HG02981 (cell line): ENCODE results near the gene XKR3.
"Not testable (repeated sequence)": the region's sequence is repeated elsewhere in the genome, so short reads cannot be mapped to it uniquely, and the experiment has no call there.

ENCODE experiments used
- ATAC-seq: cut with Tn5 transposase; IDR thresholded peaks from one replicate; pipeline ENCODE4 v1.9.1; 2021; ENCODE audit warnings: mild to moderate bottlenecking, moderate library complexity; ENCODE audit not compliant: unreplicated experiment

The XKR3 gene

GRCh38 chr22:16824716-16825687 lies at the start of gene XKR3:
TSS of gene XKR3 (minus strand) at chr22:16825411. CDS start at chr22:16808073, 17,338 bp downstream.
- peak; percentile 54 for ATAC-seq

- not testable (repeated sequence) for ATAC-seq
These were observed 44.4 kb upstream of the XKR3 start for GRCh38 chr22:16869640-16870039.

GRCh38 chr22:16866167-16866566 lies 41.0 kb upstream of the XKR3 start:
- no peak for ATAC-seq

- not testable (repeated sequence) for ATAC-seq
These were observed 31.6 kb upstream of the XKR3 start for GRCh38 chr22:16856851-16857250.

DNA sequence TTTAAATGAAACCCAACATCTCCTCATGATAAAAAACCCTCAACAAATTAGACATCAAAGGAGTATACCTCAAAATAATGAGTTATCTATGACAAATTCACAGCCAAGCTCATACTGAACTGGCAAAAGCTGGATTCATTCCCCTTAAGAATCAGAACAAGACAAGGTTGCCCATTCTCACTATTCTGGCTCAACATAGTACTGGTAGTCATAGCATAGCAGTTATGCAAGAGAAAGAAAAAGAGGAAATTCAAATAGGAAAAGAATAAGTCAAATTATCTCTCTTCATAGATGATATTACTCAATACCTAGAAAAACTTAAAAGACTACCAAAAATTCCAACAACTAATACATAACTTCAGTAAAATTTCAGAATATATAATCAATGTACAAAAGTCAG lies 29.4 kb upstream of the XKR3 start:
- ATAC-seq: no peak

- not testable (repeated sequence) for ATAC-seq
These were observed 26.2 kb upstream of the XKR3 start for GRCh38 chr22:16851268-16851996.

DNA sequence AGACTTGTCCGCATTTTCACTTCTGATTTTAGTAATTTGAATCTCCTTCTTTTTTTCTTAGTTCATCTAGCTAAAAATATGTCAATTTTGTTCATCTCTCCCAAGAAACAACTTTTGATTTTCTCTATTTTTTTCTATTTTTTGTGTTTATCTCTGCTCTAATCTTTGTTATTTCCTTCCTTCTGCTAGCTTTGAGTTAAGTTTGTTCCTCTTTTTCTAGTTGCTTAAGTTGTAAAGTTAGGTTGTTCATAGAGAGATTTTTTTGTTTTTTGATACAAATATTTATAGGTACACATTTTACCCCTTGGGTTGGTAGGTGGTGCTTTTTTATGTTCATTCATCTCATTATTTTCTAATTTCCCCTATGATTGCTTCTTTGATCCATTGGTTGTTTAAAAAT lies 22.1 kb upstream of the XKR3 start:
- no peak for ATAC-seq

DNA sequence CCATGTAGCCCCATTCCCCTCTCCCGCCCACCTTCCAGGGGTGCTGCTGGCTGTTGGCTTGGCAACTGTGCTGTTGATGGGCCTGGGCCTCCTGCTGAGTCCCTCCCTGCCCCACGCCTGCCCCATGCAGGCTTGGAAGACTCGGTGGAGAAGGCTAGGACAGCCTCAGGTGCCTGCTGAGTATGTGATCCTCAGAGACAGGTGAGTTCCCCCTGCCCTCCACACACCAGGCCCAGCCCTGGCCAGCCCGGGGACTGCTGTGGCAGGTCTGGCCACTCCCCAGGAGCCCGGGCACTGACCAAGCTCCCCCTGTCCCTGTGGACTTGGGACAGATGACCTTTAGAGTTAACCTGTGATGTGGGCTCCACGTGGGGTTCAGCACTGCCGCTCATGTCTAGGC lies 20.7 kb upstream of the XKR3 start:
- ATAC-seq: no peak

DNA sequence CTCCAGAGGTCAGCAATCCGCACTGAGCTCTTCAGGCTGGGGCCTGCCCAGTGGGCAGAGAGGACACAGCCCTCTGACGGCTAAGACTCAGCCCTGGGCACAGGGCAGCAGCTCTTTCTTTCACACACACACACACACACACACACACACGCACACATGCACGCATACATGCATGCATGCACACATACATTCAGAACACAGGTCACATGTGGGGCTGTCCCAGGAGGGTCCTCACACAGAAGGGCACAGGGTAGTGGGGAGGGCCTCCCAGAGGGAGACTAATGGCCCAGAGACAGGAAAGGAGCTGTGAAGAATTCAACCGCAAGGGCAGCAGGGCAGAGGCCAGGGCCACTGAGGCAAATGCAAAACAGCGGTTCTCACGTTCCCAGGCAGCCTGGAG lies 20.3 kb upstream of the XKR3 start:
- ATAC-seq: no peak

- ATAC-seq: no peak
These were observed 19.3 kb upstream of the XKR3 start for GRCh38 chr22:16844529-16844928.

GRCh38 chr22:16838073-16838472 lies 12.9 kb upstream of the XKR3 start:
- ATAC-seq: no peak

GRCh38 chr22:16834971-16835370 lies 9.8 kb upstream of the XKR3 start:
- ATAC-seq: no peak

GRCh38 chr22:16831257-16831656 lies 6.0 kb upstream of the XKR3 start:
- ATAC-seq: no peak

DNA sequence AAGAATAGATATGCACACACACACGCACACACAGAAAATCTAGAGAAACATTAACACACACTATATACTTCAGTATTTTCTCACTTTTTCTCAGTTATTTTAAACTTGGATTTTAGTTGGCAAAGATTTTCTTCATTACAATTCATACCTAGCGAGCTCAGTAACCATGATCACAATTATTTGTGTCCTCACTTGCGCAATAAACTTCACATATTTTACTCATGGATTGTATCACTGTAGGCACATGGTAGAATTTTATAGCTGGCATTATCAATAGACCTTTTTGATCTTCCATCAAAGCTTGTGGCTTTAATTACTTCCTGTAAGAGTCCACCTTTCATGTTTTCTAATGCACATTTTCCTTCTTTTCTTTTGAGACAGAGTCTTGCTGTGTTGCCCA lies 4.8 kb upstream of the XKR3 start:
- no peak for ATAC-seq

GRCh38 chr22:16828876-16829275 lies 3.7 kb upstream of the XKR3 start:
- no peak for ATAC-seq

DNA sequence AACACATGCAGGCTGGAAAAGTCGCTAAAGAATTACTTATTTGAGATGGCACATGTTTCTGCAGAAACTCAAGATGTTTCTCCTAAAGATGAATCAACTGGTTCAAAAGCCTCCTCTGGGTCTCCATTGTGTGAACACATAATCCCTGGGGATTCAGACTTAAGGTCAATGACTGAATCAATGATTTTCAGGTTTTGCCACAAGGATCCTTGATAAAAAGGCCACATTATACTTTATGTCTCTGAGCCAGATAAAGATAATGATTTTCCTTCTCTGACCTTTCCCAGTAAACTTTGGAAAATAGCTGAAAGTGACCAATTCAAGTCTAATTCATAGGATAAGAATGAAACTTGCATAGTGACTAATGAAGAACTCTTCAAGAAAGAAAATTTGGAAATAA lies 2.3 kb upstream of the XKR3 start:
- ATAC-seq: no peak

GRCh38 chr22:16819249-16819648 lies 6.0 kb downstream of the XKR3 start:
- ATAC-seq: no peak

- ATAC-seq: no peak
These were observed 6.7 kb downstream of the XKR3 start for GRCh38 chr22:16818538-16818937.

- ATAC-seq: no peak
These were observed 10.1 kb downstream of the XKR3 start for GRCh38 chr22:16815073-16815472.

DNA sequence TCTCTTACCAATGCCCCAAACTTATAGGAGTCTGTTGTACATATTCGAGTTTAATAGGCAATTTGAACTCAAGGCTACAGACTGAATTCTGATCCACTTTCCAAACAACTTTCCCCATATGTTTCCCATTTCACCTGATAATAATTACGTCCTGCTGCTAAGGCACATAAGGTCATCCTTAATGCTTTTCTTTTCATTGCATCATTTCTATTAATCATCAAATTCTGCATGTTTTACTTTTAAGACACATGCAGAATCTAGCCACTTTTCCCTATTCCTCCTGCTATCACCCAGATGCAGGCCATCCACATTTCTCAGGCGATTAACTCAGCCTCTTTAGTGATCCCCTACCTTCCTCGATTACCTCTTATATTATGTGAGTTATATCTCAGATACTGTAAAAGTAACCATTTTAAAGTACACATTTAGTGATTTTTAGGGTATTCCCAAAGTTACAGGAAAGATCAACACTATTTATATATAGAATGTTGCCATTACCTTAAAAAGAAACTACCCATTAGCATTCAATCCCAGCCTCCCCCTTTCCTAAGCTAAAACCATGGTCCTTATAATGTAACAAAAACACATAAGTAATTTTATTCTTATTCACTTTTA lies 14.9 kb downstream of the XKR3 start:
- no peak for ATAC-seq

DNA sequence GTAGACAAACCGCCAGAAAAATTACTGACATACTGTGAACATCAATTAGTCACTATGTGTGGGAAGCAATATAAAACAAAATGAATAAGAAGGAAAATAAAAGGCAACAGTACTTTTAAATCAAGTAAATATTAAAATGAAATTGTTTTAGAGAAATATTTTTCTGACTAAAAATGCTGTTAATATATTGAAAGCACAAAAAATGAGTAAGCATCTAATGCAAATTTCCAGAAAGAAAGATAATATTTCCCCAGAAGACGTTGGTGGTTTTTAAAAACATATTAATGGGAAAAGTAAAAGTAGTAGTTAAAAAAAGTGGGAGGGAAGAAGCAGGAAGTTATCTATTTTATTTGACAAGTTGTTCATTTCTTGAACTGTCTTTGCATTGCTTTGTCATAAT lies 16.5 kb downstream of the XKR3 start:
- ATAC-seq: no peak

- ATAC-seq: no peak
These were observed 18.1 kb downstream of the XKR3 start for GRCh38 chr22:16807109-16807508.
